PFSK-1 (cell line): ENCODE measurements around the gene TECR.

ENCODE experiments used
- FOXP2 ChIP-seq: optimal IDR thresholded peaks from 2 replicates; pipeline ENCODE3; 2011; ENCODE audit warnings: borderline replicate concordance, control low read depth, inconsistent platforms; ENCODE audit not compliant: insufficient read depth; ENCODE audit errors: extremely low read length, extremely low read depth
- POLR2AphosphoS5 ChIP-seq: IDR thresholded peaks from 2 replicates; pipeline ENCODE4 v1.6.1; 2012; ENCODE audit warnings: low read depth, mild to moderate bottlenecking, control low read depth, low read length, moderate library complexity
- REST ChIP-seq, 2 experiments: IDR thresholded peaks; 2 replicates each; pipeline versions ENCODE4 v1.6.1 to v1.8.0; 2011 to 2012; ENCODE audit warnings: low read depth in 2 of 2, low read length in 2 of 2, control low read depth in 1 of 2, inconsistent platforms in 1 of 2, mild to moderate bottlenecking in 1 of 2, moderate library complexity in 1 of 2; ENCODE audit not compliant: insufficient read depth in 1 of 2
- TAF1 ChIP-seq: IDR thresholded peaks from 2 replicates; pipeline ENCODE4 v1.6.1; 2012; ENCODE audit warnings: low read length, control low read depth, borderline replicate concordance; ENCODE audit not compliant: insufficient read depth

- TF ChIP-seq POLR2AphosphoS5, result no peak
- TF ChIP-seq TAF1, result no peak
- TF ChIP-seq REST (IDR thresholded peaks at IDR 0.05; ENCODE audit: insufficient read depth in 1 of 2, low read depth in 2 of 2, low read length in 2 of 2), result no peak
- TF ChIP-seq FOXP2, result no peak
Observed at GRCh38 chr19:14540741-14541525, 11.5 kb downstream of the TECR start.
